Keratinocyte (primary cell): ENCODE measurements around the gene SPATA2.

ENCODE experiments used
- EZH2 ChIP-seq: IDR thresholded peaks from one replicate; pipeline ENCODE4 v1.6.1; 2012; ENCODE audit warnings: inconsistent platforms, mild to moderate bottlenecking, low read length, moderate library complexity
- TF ChIP-seq, protein P1 (sequence below), 3 experiments: IDR thresholded peaks in 1 of 3; conservative IDR thresholded peaks in 1 of 3; optimal IDR thresholded peaks in 1 of 3; 2 replicates in 2 of 3; 3 replicates in 1 of 3; pipeline versions ENCODE3 to v1.5.1; 2011; ENCODE audit warnings: low read length in 3 of 3, mild to moderate bottlenecking in 3 of 3, moderate library complexity in 2 of 3, control low read depth in 1 of 3, inconsistent platforms in 1 of 3; ENCODE audit not compliant: insufficient read depth in 2 of 3; ENCODE audit errors: extremely low read depth in 1 of 3

- TF ChIP-seq, protein P1, sequence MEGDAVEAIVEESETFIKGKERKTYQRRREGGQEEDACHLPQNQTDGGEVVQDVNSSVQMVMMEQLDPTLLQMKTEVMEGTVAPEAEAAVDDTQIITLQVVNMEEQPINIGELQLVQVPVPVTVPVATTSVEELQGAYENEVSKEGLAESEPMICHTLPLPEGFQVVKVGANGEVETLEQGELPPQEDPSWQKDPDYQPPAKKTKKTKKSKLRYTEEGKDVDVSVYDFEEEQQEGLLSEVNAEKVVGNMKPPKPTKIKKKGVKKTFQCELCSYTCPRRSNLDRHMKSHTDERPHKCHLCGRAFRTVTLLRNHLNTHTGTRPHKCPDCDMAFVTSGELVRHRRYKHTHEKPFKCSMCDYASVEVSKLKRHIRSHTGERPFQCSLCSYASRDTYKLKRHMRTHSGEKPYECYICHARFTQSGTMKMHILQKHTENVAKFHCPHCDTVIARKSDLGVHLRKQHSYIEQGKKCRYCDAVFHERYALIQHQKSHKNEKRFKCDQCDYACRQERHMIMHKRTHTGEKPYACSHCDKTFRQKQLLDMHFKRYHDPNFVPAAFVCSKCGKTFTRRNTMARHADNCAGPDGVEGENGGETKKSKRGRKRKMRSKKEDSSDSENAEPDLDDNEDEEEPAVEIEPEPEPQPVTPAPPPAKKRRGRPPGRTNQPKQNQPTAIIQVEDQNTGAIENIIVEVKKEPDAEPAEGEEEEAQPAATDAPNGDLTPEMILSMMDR (optimal IDR thresholded peaks at IDR 0.05 in 1 of 3, IDR thresholded peaks at IDR 0.05 in 1 of 3, conservative IDR thresholded peaks at IDR 0.05 in 1 of 3; ENCODE audit: extremely low read depth in 1 of 3, insufficient read depth in 2 of 3, low read length in 3 of 3), result no peak
- no peak for TF ChIP-seq EZH2
These were observed 8.6 kb downstream of the SPATA2 start for GRCh38 chr20:49906615-49907154.
